ENCODE measurements around the gene COLGALT1.

COLGALT1 gene

GRCh38 chr19:17555929-17556813 is 722 bp downstream of the COLGALT1 start (continued):
- TF ChIP-seq, protein P1, sequence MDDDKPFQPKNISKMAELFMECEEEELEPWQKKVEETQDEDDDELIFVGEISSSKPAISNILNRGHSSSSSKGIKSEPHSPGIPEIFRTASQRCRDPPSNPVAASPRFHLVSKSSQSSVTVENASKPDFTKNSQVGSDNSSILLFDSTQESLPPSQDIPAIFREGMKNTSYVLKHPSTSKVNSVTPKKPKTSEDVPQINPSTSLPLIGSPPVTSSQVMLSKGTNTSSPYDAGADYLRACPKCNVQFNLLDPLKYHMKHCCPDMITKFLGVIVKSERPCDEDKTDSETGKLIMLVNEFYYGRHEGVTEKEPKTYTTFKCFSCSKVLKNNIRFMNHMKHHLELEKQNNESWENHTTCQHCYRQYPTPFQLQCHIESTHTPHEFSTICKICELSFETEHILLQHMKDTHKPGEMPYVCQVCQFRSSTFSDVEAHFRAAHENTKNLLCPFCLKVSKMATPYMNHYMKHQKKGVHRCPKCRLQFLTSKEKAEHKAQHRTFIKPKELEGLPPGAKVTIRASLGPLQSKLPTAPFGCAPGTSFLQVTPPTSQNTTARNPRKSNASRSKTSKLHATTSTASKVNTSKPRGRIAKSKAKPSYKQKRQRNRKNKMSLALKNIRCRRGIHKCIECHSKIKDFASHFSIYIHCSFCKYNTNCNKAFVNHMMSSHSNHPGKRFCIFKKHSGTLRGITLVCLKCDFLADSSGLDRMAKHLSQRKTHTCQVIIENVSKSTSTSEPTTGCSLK (tag by site-specific recombination; IDR thresholded peaks at IDR 0.05) = no peak
- no peak for TF ChIP-seq ZNF768 (tag by site-specific recombination; IDR thresholded peaks at IDR 0.05)
- TF ChIP-seq ZNF433 (tag by site-specific recombination; IDR thresholded peaks at IDR 0.05; ENCODE audit: low read depth) = no peak
- TF ChIP-seq KLF16 (tag by site-specific recombination; IDR thresholded peaks at IDR 0.05) = peak; percentile 47; the same call in 1 of the 2 replicates
- no peak for TF ChIP-seq ZBTB44 (tag by site-specific recombination; IDR thresholded peaks at IDR 0.05)
- no peak for TF ChIP-seq REPIN1 (tag by site-specific recombination; IDR thresholded peaks at IDR 0.05; ENCODE audit: low read depth)
- no peak for TF ChIP-seq SETDB1 (IDR thresholded peaks at IDR 0.05; ENCODE audit: insufficient read length, low read length)
- TF ChIP-seq PATZ1 (tag by site-specific recombination; IDR thresholded peaks at IDR 0.05) = peak; percentile 87
- TF ChIP-seq ZBTB10 (tag by site-specific recombination; IDR thresholded peaks at IDR 0.05) = 0 out of 2 replicates have a peak, but pooled peaks have one; percentile 47
- TF ChIP-seq, protein P2, sequence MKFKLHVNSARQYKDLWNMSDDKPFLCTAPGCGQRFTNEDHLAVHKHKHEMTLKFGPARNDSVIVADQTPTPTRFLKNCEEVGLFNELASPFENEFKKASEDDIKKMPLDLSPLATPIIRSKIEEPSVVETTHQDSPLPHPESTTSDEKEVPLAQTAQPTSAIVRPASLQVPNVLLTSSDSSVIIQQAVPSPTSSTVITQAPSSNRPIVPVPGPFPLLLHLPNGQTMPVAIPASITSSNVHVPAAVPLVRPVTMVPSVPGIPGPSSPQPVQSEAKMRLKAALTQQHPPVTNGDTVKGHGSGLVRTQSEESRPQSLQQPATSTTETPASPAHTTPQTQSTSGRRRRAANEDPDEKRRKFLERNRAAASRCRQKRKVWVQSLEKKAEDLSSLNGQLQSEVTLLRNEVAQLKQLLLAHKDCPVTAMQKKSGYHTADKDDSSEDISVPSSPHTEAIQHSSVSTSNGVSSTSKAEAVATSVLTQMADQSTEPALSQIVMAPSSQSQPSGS (tag by site-specific recombination; IDR thresholded peaks at IDR 0.05; ENCODE audit: low read depth) = no peak
- no peak; the same call in 1 of the 2 replicates for TF ChIP-seq ZBTB48 (tag by site-specific recombination; IDR thresholded peaks at IDR 0.05)
- TF ChIP-seq ZNF324 (tag by site-specific recombination; IDR thresholded peaks at IDR 0.05) = no peak
- no peak for TF ChIP-seq TRIM28 (IDR thresholded peaks at IDR 0.05; ENCODE audit: borderline replicate concordance, low read length)
- no peak for TF ChIP-seq ZNF155 (tag by site-specific recombination; IDR thresholded peaks at IDR 0.05)
- TF ChIP-seq SP3 (tag by site-specific recombination; IDR thresholded peaks at IDR 0.05) = peak; percentile 15; the same call in 1 of the 2 replicates
- TF ChIP-seq, protein P3, sequence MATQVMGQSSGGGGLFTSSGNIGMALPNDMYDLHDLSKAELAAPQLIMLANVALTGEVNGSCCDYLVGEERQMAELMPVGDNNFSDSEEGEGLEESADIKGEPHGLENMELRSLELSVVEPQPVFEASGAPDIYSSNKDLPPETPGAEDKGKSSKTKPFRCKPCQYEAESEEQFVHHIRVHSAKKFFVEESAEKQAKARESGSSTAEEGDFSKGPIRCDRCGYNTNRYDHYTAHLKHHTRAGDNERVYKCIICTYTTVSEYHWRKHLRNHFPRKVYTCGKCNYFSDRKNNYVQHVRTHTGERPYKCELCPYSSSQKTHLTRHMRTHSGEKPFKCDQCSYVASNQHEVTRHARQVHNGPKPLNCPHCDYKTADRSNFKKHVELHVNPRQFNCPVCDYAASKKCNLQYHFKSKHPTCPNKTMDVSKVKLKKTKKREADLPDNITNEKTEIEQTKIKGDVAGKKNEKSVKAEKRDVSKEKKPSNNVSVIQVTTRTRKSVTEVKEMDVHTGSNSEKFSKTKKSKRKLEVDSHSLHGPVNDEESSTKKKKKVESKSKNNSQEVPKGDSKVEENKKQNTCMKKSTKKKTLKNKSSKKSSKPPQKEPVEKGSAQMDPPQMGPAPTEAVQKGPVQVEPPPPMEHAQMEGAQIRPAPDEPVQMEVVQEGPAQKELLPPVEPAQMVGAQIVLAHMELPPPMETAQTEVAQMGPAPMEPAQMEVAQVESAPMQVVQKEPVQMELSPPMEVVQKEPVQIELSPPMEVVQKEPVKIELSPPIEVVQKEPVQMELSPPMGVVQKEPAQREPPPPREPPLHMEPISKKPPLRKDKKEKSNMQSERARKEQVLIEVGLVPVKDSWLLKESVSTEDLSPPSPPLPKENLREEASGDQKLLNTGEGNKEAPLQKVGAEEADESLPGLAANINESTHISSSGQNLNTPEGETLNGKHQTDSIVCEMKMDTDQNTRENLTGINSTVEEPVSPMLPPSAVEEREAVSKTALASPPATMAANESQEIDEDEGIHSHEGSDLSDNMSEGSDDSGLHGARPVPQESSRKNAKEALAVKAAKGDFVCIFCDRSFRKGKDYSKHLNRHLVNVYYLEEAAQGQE (tag by site-specific recombination; IDR thresholded peaks at IDR 0.05) = no peak
- no peak for TF ChIP-seq ZNF596 (tag by site-specific recombination; IDR thresholded peaks at IDR 0.05)
- TF ChIP-seq ZNF571 (tag by site-specific recombination; IDR thresholded peaks at IDR 0.05) = no peak
- no peak for TF ChIP-seq ZNF624 (tag by site-specific recombination; IDR thresholded peaks at IDR 0.05)
- TF ChIP-seq ZNF214 (tag by site-specific recombination; IDR thresholded peaks at IDR 0.05; ENCODE audit: borderline replicate concordance) = no peak
- no peak for TF ChIP-seq ZNF426 (tag by site-specific recombination; IDR thresholded peaks at IDR 0.05)
- TF ChIP-seq ZNF266 (tag by site-specific recombination; IDR thresholded peaks at IDR 0.05; ENCODE audit: low read depth) = no peak
- no peak for TF ChIP-seq ZNF10 (tag by site-specific recombination; IDR thresholded peaks at IDR 0.05)
